Mesodermal cell (in vitro differentiated cells): Measurements from ENCODE around the gene APOL6.
"Not testable (repeated sequence)": the region's sequence is repeated elsewhere in the genome, so short reads cannot be mapped to it uniquely, and the experiment has no call there.

Experiments
- H3K27ac ChIP-seq: 2 replicates; pipeline ENCODE4 v1.7.0; 2013; ENCODE audit warnings: mild to moderate bottlenecking, low read depth, low read length, moderate library complexity; ENCODE audit not compliant: severe bottlenecking
- H3K36me3 ChIP-seq: 2 replicates; pipeline ENCODE4 v1.7.1; 2013; ENCODE audit warnings: mild to moderate bottlenecking, low read length, moderate library complexity; ENCODE audit not compliant: control insufficient read depth, insufficient read depth
- H3K4me1 ChIP-seq: one replicate; pipeline ENCODE4 v1.7.1; 2013; ENCODE audit warnings: mild to moderate bottlenecking, low read length; ENCODE audit not compliant: insufficient read depth, control insufficient read depth, poor library complexity, severe bottlenecking
- H3K4me3 ChIP-seq: 2 replicates; pipeline ENCODE4 v1.7.0; 2013; ENCODE audit warnings: low read length, control low read depth, mild to moderate bottlenecking; ENCODE audit not compliant: insufficient read depth, poor library complexity, severe bottlenecking; ENCODE audit errors: extremely low read depth
- H3K9me3 ChIP-seq: 2 replicates; pipeline ENCODE4 v1.7.1; 2013; ENCODE audit warnings: mild to moderate bottlenecking, low read length, moderate library complexity; ENCODE audit not compliant: control insufficient read depth
- WGBS, 2 experiments: methylation state at CpG; one replicate each; pipeline ENCODE4 v1.1.5; 2013; ENCODE audit warnings: missing lambda C conversion rate in 2 of 2; ENCODE audit not compliant: insufficient coverage in 2 of 2; 5-methylcytosine and 5-hydroxymethylcytosine counted together

The APOL6 gene

DNA sequence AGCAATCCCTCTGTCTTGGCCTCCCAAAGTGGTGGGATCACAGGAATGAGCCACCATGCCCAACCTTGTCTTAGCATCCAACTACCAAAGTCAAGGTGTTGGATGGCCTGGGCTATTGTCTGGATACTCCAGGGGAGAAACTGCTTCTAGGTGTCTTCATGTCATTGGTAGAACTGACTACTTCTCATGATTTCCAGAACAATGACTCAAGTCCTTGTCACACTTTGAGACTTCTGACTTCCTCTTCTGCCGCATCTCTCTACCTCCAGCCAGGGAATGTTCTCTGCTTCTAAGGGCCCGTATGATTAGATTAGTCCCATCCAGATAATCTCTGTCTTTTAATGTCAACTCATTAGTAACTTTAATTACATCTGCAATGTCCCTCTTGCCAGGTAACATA lies 30.6 kb downstream of the APOL6 start:
- H3K9me3 ChIP-seq: no peaks in the 10 kb centered on the region
- H3K4me1 ChIP-seq: no peaks in the 10 kb centered on the region
- 100% methylated on average over 1 to 2 of the region's 2 CpGs for WGBS, 2 experiments
- no peak overlapping the region for H3K27ac ChIP-seq
- H3K4me3 ChIP-seq: no peak overlapping the region
- H3K36me3 ChIP-seq: no peaks in the 10 kb centered on the region

DNA sequence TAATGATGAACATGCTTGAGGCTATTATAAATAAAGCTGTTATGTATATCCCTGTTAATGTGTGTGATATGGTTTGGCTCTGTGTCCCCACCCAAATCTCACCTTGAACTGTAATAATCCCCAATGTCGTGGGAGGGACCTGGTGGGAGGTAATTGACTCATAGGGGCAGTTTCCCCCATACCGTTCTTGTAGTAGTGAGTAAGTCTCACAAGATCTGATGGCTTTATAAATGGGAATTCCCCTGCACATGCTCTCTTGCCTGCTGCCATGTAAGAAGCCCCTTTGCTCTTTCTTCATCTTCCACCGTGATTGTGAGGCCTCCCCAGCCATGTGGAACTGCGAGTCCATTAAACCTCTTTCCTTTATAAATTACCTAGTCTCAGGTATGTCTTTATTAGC lies 31.2 kb downstream of the APOL6 start:
- no CpG with 5 or more reads among the region's 4 CpGs for WGBS, 2 experiments
- H3K9me3 ChIP-seq, H3K27ac ChIP-seq, H3K36me3 ChIP-seq, H3K4me3 ChIP-seq, H3K4me1 ChIP-seq: not testable (repeated sequence)

DNA sequence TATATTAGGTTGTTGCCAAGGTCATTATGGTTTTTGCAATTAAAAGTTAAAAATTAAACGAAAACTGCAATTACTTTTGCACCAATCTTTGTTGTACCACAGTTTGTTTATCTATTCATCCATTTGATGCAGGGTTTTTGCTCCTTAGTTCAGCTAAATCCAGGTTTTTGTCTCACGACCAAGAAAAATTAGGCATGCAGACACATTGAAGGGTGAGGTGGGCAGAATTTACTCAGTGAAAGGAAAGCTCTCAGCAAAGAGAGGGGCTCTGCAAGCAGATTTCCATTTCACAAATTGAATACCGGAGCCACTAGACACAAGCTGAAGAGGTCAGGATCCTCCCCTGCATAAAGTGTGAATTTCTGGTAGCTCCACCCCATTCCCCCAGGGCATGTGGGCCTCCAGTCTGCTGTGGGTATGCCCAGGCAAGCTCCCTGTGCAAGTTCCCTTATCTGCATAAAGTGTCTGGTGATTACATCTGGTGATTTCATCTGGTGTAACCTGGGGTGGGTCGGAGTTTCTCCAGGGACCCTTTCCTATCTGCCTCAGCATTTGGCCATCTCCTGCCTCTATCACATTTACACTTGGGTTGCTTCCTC lies 33.3 kb downstream of the APOL6 start:
- H3K27ac ChIP-seq: no peak overlapping the region
- no peak overlapping the region for H3K4me3 ChIP-seq
- WGBS, 2 experiments: 90 to 100% methylated on average over 2 of the region's 4 CpGs
- H3K36me3 ChIP-seq: no peaks in the 10 kb centered on the region
- no peaks in the 10 kb centered on the region for H3K9me3 ChIP-seq
- no peaks in the 10 kb centered on the region for H3K4me1 ChIP-seq

DNA sequence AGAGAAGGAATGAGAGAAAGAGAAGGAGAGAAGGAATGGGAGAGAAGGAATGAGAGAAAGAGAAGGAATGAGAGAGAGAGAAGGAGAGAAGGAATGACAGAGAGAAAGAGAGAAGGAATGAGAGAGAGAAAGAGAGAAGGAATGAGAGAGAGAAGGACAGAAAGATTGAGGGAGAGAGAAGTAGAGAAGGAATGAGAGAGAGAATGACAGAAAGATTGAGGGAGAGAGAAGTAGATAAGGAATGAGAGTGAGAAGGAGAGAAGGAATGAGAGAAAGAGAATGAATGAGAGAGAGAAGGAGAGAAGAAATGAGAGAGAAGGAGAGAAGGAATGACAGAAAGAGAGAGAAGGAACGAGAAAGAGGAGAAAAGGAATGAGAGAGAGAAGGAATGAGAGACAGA lies 35.3 kb downstream of the APOL6 start:
- 75 to 79% methylated on average over 1 of the region's 1 CpG for WGBS, 2 experiments
- Histone ChIP-seq H3K27ac (no peak overlapping the region), H3K4me3 (no peak overlapping the region), H3K9me3 (no peaks in the 10 kb centered on the region), H3K36me3 (no peaks in the 10 kb centered on the region), H3K4me1 (no peaks in the 10 kb centered on the region)

DNA sequence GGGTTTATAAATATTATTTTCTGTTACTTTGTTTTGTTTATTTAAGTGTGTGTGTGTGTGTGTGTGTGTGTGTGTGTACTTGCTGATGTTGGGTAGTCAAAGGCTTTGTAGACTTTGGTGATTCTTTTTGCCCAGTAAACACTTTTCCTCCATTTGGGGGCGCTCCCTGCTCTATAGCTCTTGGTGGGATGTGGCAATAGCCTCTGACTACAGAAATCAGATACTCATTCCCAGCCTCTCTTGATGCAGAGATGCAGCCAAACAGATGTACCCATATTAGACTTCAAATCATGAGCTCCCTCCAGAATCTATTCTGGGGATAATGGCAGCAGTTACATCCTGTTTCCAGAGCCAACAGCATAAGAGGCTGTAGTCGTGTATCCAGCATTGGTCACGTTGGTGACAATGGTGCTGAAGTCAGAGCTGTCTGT lies 36.0 kb downstream of the APOL6 start:
- H3K4me1 ChIP-seq: no peaks in the 10 kb centered on the region
- no peak overlapping the region for H3K27ac ChIP-seq
- no peaks in the 10 kb centered on the region for H3K36me3 ChIP-seq
- 73 to 93% methylated on average over 2 to 3 of the region's 3 CpGs for WGBS, 2 experiments
- H3K4me3 ChIP-seq: no peak overlapping the region
- H3K9me3 ChIP-seq: no peaks in the 10 kb centered on the region

DNA sequence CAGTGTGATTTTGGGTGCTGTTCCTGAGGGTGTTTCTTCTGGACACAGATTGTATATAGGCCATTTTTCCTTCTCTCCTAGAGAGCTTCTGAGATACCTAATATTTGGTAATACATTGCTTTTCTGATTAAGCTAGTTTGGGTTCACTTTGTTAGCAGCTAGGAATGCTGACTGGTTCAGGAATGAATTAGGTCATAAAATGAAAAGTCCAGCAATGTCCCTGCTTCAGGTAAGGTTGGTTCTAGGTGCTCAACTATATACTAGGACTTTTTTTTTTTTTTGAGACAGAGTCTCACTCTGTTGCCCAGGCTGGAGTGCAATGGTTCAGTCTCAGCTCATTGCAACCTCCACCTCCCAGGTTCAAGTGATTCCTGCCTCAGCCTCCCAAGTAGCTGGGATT lies 36.5 kb downstream of the APOL6 start:
- H3K27ac ChIP-seq: no peak overlapping the region
- no peak overlapping the region for H3K4me3 ChIP-seq
- no peaks in the 10 kb centered on the region for H3K9me3 ChIP-seq
- H3K36me3 ChIP-seq: no peaks in the 10 kb centered on the region
- no peaks in the 10 kb centered on the region for H3K4me1 ChIP-seq

DNA sequence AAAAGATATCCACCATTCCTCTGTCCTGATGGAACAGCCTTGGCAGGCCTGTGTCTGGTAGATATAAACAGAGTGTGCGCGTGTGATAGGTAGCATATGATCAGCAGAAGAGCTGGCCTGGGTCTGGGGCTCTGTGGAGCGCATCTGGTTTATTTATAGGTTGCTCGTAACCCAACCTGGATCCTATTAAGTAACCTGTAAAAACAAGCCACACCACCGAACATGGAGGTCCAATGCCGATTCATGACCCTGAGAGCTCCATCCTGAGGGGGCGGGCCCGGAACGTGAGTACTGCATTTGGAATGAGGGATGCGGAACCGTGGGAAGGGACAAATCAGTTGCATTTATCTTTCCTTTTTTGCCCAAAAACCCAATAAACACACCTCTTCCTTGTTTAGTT lies 37.5 kb downstream of the APOL6 start:
- Histone ChIP-seq H3K36me3 (no peaks in the 10 kb centered on the region), H3K9me3 (no peaks in the 10 kb centered on the region), H3K4me3 (no peak overlapping the region), H3K4me1 (no peaks in the 10 kb centered on the region), H3K27ac (no peak overlapping the region)
- 89 to 96% methylated on average over 3 to 4 of the region's 11 CpGs for WGBS, 2 experiments

DNA sequence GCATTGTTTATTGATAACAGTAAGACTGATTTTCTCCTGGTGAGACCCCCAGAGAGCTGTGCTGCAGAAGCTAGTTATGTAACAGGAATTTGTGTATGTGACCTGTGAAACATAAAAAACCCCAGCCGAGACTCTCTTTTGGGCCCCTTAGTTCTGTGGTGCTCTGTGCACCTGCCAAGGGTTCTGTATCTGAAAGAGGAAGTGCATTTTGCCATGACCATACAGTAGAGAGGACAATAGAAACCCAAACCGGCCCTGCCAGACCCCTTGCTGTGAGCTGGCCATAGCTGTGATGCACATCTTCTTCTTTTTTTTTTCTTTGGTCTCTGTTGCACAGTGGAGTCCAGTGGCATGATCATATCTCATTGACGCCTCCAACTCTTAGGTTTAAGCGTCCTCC lies 38.1 kb downstream of the APOL6 start:
- WGBS, 2 experiments: 75 to 84% methylated on average over 2 to 3 of the region's 4 CpGs
- no peaks in the 10 kb centered on the region for H3K36me3 ChIP-seq
- no peak overlapping the region for H3K4me3 ChIP-seq
- no peaks in the 10 kb centered on the region for H3K4me1 ChIP-seq
- H3K9me3 ChIP-seq: no peaks in the 10 kb centered on the region
- no peak overlapping the region for H3K27ac ChIP-seq

DNA sequence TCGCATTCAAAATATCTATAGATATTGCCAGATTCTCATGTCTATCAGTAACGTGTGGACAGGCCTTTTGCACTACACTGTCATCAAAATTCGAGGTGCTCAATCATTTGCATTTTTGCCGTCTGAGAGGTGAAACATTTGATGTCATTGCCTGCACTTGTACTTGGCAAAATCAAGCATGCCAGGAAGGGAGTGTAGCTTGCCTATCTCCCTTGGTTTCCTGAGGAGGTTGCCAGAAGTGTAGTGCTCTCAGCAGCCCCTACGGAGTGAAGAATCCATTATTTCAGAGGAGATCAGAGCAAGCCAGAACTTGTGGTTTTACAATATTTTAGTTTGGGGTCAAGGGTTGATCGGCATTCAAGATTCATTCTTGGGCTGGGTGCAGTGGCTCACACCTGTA lies 39.2 kb downstream of the APOL6 start:
- Histone ChIP-seq H3K4me1 (no peaks in the 10 kb centered on the region), H3K4me3 (no peak overlapping the region), H3K9me3 (no peaks in the 10 kb centered on the region), H3K36me3 (no peaks in the 10 kb centered on the region), H3K27ac (no peak overlapping the region)
- 87 to 88% methylated on average over 5 to 6 of the region's 6 CpGs for WGBS, 2 experiments

DNA sequence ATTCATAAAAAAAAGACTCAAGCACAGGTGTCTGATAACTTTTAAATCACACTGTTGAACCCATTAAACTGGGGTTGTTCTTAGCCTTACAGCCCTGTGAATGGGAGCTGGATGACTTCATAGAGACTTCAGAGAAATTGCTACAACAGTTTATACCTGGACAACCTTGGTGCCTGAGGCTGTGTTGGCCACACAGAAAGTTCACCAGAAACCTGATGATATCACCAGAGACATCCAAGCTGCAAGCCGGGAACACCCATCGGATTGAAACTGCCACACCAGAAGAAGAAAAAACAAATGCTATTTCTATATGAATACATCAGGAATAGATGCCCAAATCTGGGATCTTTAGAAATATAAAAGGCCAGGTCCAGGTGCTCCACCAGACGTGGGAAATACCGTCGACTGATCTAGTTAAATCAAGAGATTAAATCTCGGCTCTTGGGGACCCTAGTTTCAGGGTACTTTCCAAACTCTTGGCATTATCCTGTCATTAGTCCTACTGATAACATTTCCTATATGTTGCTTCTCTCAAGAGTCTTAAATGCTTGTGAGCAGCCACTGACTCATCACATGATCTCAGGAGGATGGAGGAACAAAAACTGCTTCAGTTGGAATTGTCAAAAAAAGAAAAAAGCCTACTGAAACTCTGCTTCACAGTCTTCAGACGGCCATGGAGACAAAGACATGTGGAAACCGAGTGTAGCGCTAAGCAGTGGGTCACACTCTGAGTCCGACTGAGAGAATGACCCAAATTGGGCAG lies 40.8 kb downstream of the APOL6 start:
- Histone ChIP-seq H3K4me1 (no peaks in the 10 kb centered on the region), H3K4me3 (no peak overlapping the region), H3K36me3 (no peaks in the 10 kb centered on the region), H3K9me3 (no peaks in the 10 kb centered on the region), H3K27ac (no peak overlapping the region)
- WGBS, 2 experiments: 89 to 92% methylated on average over 8 of the region's 10 CpGs

DNA sequence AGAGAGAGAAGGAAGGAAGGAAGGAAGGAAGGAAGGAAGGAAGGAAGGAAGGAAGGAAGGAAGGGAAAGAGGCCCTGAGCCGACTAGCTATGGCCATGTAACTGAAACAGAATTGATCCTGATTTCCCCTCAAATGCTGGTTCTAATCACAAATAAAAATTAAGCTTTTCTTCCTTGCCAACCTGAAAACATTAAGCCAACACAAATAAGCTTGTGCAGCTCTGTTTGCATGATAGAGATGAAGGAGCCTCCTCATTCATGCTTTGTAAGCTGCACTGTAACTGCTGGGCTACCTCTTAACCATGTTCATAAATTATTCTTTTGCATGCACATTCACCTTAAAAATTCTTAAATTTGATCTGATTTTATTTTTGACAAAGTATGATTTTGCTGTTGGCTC lies 41.8 kb downstream of the APOL6 start:
- Histone ChIP-seq H3K4me3 (no peak overlapping the region), H3K36me3 (no peaks in the 10 kb centered on the region), H3K4me1 (no peaks in the 10 kb centered on the region), H3K27ac (no peak overlapping the region), H3K9me3 (no peaks in the 10 kb centered on the region)
- no CpG with 5 or more reads among the region's 1 CpG for WGBS, 2 experiments
